ENCODE results near the gene FTMT.

Gene FTMT

GRCh38 chr5:121867403-121867802, 15.7 kb downstream of the FTMT start:
- TF ChIP-seq TAF1 (IDR thresholded peaks at IDR 0.05; ENCODE audit: borderline replicate concordance, low read depth, low read length) (no peak), POLR2AphosphoS5 (IDR thresholded peaks at IDR 0.05; ENCODE audit: low read depth, low read length) (no peak), POLR2A (IDR thresholded peaks at IDR 0.05; ENCODE audit: low read depth, low read length) (no peak)
- DNase-seq (ENCODE audit: insufficient read length) (no peak), FAIRE-seq (no peak)

- DNase-seq (ENCODE audit: insufficient read length) (no peak), FAIRE-seq (no peak)
- TF ChIP-seq TAF1 (IDR thresholded peaks at IDR 0.05; ENCODE audit: borderline replicate concordance, low read depth, low read length) = no peak
- no peak for TF ChIP-seq POLR2AphosphoS5 (IDR thresholded peaks at IDR 0.05; ENCODE audit: low read depth, low read length)
- TF ChIP-seq POLR2A (IDR thresholded peaks at IDR 0.05; ENCODE audit: low read depth, low read length) = no peak
Observed at GRCh38 chr5:121870489-121870888, 18.8 kb downstream of the FTMT start.

GRCh38 chr5:121872856-121873255, 21.2 kb downstream of the FTMT start:
- TF ChIP-seq TAF1 (IDR thresholded peaks at IDR 0.05; ENCODE audit: borderline replicate concordance, low read depth, low read length) = no peak
- TF ChIP-seq POLR2A (IDR thresholded peaks at IDR 0.05; ENCODE audit: low read depth, low read length) = no peak
- no peak for TF ChIP-seq POLR2AphosphoS5 (IDR thresholded peaks at IDR 0.05; ENCODE audit: low read depth, low read length)
- no peak for DNase-seq (ENCODE audit: insufficient read length)
- FAIRE-seq = no peak

GRCh38 chr5:121873409-121873808, 21.7 kb downstream of the FTMT start:
- DNase-seq (ENCODE audit: insufficient read length) (no peak), FAIRE-seq (no peak)
- no peak for TF ChIP-seq POLR2AphosphoS5 (IDR thresholded peaks at IDR 0.05; ENCODE audit: low read depth, low read length)
- TF ChIP-seq TAF1 (IDR thresholded peaks at IDR 0.05; ENCODE audit: borderline replicate concordance, low read depth, low read length) = no peak
- TF ChIP-seq POLR2A (IDR thresholded peaks at IDR 0.05; ENCODE audit: low read depth, low read length) = no peak

GRCh38 chr5:121885630-121886029, 33.9 kb downstream of the FTMT start:
- TF ChIP-seq POLR2AphosphoS5 (IDR thresholded peaks at IDR 0.05; ENCODE audit: low read depth, low read length) (no peak), TAF1 (IDR thresholded peaks at IDR 0.05; ENCODE audit: borderline replicate concordance, low read depth, low read length) (no peak)
- FAIRE-seq (no peak), DNase-seq (ENCODE audit: insufficient read length) (no peak)

GRCh38 chr5:121887727-121888126, 36.0 kb downstream of the FTMT start:
- no peak for DNase-seq (ENCODE audit: insufficient read length)
- FAIRE-seq = no peak
- TF ChIP-seq POLR2AphosphoS5 (IDR thresholded peaks at IDR 0.05; ENCODE audit: low read depth, low read length) = no peak
- no peak for TF ChIP-seq POLR2A (IDR thresholded peaks at IDR 0.05; ENCODE audit: low read depth, low read length)
- TF ChIP-seq TAF1 (IDR thresholded peaks at IDR 0.05; ENCODE audit: borderline replicate concordance, low read depth, low read length) = no peak

GRCh38 chr5:121890297-121890858, 38.7 kb downstream of the FTMT start:
- FAIRE-seq = no peak
- TF ChIP-seq POLR2AphosphoS5 (IDR thresholded peaks at IDR 0.05; ENCODE audit: low read depth, low read length) (no peak), POLR2A (IDR thresholded peaks at IDR 0.05; ENCODE audit: low read depth, low read length) (no peak), TAF1 (IDR thresholded peaks at IDR 0.05; ENCODE audit: borderline replicate concordance, low read depth, low read length) (no peak)
- DNase-seq (ENCODE audit: insufficient read length) = no peak

GRCh38 chr5:121897341-121897740, 45.7 kb downstream of the FTMT start:
- FAIRE-seq = no peak

GRCh38 chr5:121899346-121899745, 47.7 kb downstream of the FTMT start:
- TF ChIP-seq POLR2A (IDR thresholded peaks at IDR 0.05; ENCODE audit: low read depth, low read length) (no peak), TAF1 (IDR thresholded peaks at IDR 0.05; ENCODE audit: borderline replicate concordance, low read depth, low read length) (no peak), POLR2AphosphoS5 (IDR thresholded peaks at IDR 0.05; ENCODE audit: low read depth, low read length) (no peak)
- DNase-seq (ENCODE audit: insufficient read length) (no peak), FAIRE-seq (no peak)

More at GRCh38 chr5:121897341-121897740, 45.7 kb downstream of the FTMT start:
- no peak for DNase-seq (ENCODE audit: insufficient read length)
- TF ChIP-seq POLR2AphosphoS5 (IDR thresholded peaks at IDR 0.05; ENCODE audit: low read depth, low read length) = no peak
- no peak for TF ChIP-seq TAF1 (IDR thresholded peaks at IDR 0.05; ENCODE audit: borderline replicate concordance, low read depth, low read length)
- TF ChIP-seq POLR2A (IDR thresholded peaks at IDR 0.05; ENCODE audit: low read depth, low read length) = no peak

Data from GM12892 (cell line).